Mucosa of descending colon (tissue), 3 donors: ENCODE measurements around the gene C10orf90. TPM values are rescaled to one million over a fixed set of nuclear protein-coding genes. Genes with fewer than 3 reads are reported as not detected.
"Not testable (repeated sequence)": the region's sequence is repeated elsewhere in the genome, so short reads cannot be mapped to it uniquely, and the experiment has no call there.

Experiments
- ATAC-seq: fragments of 200-7000 bp; cut with Tn5 transposase; one replicate; pipeline ENCODE4 v1.9.1; 2020; ENCODE audit warnings: mild to moderate bottlenecking, moderate library complexity
- DNase-seq, 3 donors: peaks; one replicate each; pipeline ENCODE4 v3.0.0-alpha.2; 2020
- H3K36me3 ChIP-seq: fragments of 200-600 bp; one replicate; pipeline ENCODE4 v1.8.0; 2021; ENCODE audit warnings: low read depth, mild to moderate bottlenecking
- H3K4me1 ChIP-seq: fragments of 200-600 bp; one replicate; pipeline ENCODE4 v1.8.0; 2021; ENCODE audit warnings: low read depth, mild to moderate bottlenecking
- H3K4me3 ChIP-seq: fragments of 200-600 bp; one replicate; pipeline ENCODE4 v1.8.0; 2021; ENCODE audit warnings: mild to moderate bottlenecking
- H3K9me3 ChIP-seq: fragments of 200-600 bp; one replicate; pipeline ENCODE4 v1.8.0; 2021; ENCODE audit warnings: mild to moderate bottlenecking
- intact Hi-C, 2 donors: fragments of 100-400 bp; cut with DNase I in 1 of 2; cut with micrococcal nuclease in 1 of 2; formaldehyde crosslinking; loops; one replicate each; pipeline versions ENCODE4 v1.11.0 to v1.11.1; 2022; cut with DNase I, micrococcal nuclease
- total RNA-seq, 3 donors: library from RNA; stranded (reverse); fragmentation: NEBNext Ultra II Directional in 2 of 3; extraction: Animal tissue kit (Norgen Biotek cat#: 25700) in 2 of 3; gene quantifications; one replicate each; pipeline versions ENCODE4 v1.2.1 to v1.2.4, GENCODE V29; 2021 to 2023
- TF ChIP-seq, protein P1 (sequence below): fragments of 200-600 bp; IDR thresholded peaks from one replicate; pipeline ENCODE4 v1.8.0; 2022; ENCODE audit warnings: antibody characterized with exemption, mild to moderate bottlenecking
- donor health status: DM: no; HTN: no; CAD: no; lungs with moderate emphysema.
- donor health status: DM: no; HTN: no; CAD: no.
- donor health status: DM: no; HTN: yes; CAD: no.

C10orf90 gene
- total RNA-seq, 3 donors from 2014 or later = 1.1 TPM; not detected in 2

DNA sequence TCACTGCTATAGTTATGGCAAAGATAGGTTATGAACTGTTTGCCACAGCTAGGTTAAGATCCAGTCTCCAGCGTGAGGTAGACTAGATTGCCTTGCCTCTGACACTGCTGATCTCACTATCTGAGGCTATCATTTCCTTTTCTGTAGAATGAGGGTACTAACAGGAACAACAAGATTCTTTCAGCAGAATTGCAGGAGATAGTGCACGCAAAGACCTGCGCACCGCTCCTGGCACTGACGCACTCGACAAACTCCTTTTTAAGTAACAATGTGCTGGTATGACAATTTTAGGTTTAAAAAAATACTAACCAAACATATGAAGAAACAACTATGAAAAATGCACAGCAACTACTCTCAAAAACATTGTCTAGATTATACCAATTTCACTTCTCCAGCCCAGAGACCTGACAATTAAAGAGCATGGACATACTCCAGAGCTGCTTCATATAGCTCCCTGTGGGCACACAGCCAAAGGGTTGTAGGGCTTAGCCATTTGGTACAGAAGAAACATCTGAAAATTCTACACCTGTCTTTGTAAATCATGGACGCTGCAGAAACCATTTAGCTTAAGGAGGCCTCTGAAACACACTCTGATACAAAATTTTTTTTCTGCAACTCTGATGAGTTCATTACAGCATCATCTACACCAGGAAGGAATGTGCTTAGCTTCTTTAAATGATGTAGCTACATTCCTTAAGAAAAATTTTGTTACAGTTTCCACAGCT, 290.0 kb downstream of the C10orf90 start:
- no peak overlapping the region for H3K4me3 ChIP-seq
- TF ChIP-seq, protein P1, sequence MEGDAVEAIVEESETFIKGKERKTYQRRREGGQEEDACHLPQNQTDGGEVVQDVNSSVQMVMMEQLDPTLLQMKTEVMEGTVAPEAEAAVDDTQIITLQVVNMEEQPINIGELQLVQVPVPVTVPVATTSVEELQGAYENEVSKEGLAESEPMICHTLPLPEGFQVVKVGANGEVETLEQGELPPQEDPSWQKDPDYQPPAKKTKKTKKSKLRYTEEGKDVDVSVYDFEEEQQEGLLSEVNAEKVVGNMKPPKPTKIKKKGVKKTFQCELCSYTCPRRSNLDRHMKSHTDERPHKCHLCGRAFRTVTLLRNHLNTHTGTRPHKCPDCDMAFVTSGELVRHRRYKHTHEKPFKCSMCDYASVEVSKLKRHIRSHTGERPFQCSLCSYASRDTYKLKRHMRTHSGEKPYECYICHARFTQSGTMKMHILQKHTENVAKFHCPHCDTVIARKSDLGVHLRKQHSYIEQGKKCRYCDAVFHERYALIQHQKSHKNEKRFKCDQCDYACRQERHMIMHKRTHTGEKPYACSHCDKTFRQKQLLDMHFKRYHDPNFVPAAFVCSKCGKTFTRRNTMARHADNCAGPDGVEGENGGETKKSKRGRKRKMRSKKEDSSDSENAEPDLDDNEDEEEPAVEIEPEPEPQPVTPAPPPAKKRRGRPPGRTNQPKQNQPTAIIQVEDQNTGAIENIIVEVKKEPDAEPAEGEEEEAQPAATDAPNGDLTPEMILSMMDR = no peak
- H3K4me1 ChIP-seq = peaks cover 7% of the 10 kb centered on the region
- no peak for ATAC-seq
- intact Hi-C loops = no loop called here
- H3K9me3 ChIP-seq = no peaks in the 10 kb centered on the region
- H3K36me3 ChIP-seq = no peaks in the 10 kb centered on the region
- DNase-seq = no peak

DNA sequence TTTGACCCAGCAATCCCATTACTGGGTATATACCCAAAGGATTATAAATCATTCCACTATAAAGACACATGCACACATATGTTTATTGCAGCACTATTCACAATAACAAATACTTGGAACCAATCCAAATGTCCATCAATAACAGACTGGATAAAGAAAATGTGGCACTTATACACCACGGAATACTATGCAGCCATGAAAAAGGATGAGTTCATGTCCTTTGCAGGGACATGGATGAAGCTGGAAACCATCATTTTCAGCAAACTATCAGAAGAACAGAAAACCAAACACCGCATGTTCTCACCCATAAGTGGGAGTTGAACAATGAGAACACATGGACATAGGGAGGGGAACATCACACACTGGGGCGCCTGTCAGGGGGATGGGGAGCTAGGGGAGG, 291.3 kb downstream of the C10orf90 start:
- ATAC-seq, H3K4me3 ChIP-seq, DNase-seq, intact Hi-C loops, H3K4me1 ChIP-seq, H3K36me3 ChIP-seq, H3K9me3 ChIP-seq: not testable (repeated sequence)

DNA sequence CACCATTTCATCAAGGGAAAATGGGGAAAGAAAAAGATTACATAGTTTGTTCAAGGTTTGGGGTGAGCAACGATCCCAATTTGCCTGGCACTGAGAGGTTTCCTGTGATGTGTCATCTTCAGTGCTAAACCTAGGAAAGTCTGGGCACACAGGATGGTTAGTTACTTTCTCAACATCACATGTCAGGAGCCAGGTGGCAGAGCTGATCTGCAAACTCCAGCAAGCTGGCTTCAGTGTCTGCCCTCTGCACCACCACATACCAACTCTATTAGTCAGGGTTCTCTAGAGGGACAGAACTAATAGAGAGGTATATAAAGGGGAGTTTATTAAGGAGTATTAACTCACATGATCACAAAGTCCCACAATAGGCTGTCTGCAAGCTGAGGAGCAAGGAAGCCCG, 293.5 kb downstream of the C10orf90 start:
- H3K4me1 ChIP-seq = peaks cover 27% of the 10 kb centered on the region
- no peaks in the 10 kb centered on the region for H3K36me3 ChIP-seq
- H3K9me3 ChIP-seq = no peaks in the 10 kb centered on the region
- TF ChIP-seq, protein P1 = no peak
- no peak for DNase-seq
- H3K4me3 ChIP-seq = no peak overlapping the region
- no peak for ATAC-seq
- intact Hi-C loops = no loop called here

DNA sequence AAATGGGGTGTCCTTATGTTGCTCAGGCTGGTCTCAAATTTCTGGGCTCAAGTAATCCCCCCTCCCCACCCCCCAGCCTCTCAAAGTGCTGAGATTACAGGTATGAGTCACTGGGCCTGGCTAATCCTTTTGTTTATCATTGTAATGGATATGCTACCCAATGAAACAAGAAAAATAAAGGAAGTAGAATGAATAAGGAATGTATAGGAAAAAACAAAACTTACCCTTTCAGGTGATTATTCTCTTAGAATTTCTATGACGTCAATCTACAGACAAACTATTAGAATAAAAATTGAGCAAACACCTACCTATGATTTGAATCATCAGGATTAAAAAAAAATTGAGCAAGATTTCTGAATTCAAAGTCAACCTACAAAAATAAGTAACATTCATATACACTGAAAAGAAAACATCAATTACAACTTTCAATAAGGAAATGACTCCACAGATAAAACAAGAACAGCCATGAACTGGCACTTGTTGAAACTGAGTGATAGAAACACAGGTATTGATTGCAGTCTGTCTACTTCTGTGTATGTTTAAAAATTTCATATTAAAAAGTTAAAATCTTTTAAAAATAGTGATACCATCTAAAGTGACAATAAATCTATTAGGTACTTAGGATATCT, 294.5 kb downstream of the C10orf90 start:
- no peaks in the 10 kb centered on the region for H3K9me3 ChIP-seq
- ATAC-seq = no peak
- peaks cover 27% of the 10 kb centered on the region for H3K4me1 ChIP-seq
- no peak overlapping the region for H3K4me3 ChIP-seq
- intact Hi-C loops = no loop called here
- no peaks in the 10 kb centered on the region for H3K36me3 ChIP-seq
- TF ChIP-seq, protein P1 = no peak
- DNase-seq = no peak

DNA sequence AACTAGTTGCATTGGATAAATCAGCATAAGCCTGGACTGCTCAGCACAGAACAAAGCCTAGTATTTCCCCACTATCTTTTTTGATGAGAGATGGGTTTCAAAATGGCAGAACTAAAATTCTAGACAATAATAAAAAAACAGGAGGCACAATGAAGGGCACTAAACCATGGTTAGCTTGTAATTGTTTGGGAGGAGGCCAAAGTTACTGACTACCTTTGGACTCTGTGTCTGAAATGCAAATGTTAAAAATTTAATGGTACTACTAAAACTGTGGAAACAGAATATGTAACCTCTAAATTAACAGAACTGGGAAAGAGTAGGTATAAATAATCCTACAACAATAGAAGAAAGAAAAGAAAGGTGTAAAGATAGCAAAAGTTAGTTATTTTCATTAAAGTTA, 295.2 kb downstream of the C10orf90 start:
- H3K4me1 ChIP-seq = peaks cover 32% of the 10 kb centered on the region
- H3K4me3 ChIP-seq = no peak overlapping the region
- no peaks in the 10 kb centered on the region for H3K36me3 ChIP-seq
- intact Hi-C loops = no loop called here
- ATAC-seq (peak; percentile 55), DNase-seq (peak in 1 of 3 donors; percentile 76)
- H3K9me3 ChIP-seq = no peaks in the 10 kb centered on the region
- TF ChIP-seq, protein P1 = no peak

Other genes with a start within 250 kb of the C10orf90 start
- gene DOCK1, start 234.7 kb upstream of the C10orf90 start, total RNA-seq = 100 to 1,000 TPM in 1 of 3 donors, 10 to 100 TPM in 2; 56.5 to 103 (median 74.1) TPM